HCT116 (cell line): Measurements from ENCODE around the gene TGM1. TPM values are rescaled to one million over a fixed set of nuclear protein-coding genes. Genes with fewer than 3 reads are reported as not detected.

Source experiments
- ATAC-seq: fragments of 200-7000 bp; cut with Tn5 transposase; 2 replicates; pipeline ENCODE4 v1.9.1; 2020; ENCODE audit warnings: mild to moderate bottlenecking, moderate library complexity
- BruUV-seq: library from RNA; stranded (reverse); fragments of 400-500 nt; replicated peaks from 2 replicates; lab custom pipeline; 2021; lab: Mats Ljungman, UMichigan
- CTCF ChIA-PET: fragments of 300-600 bp; sonication (Branson Sonifier 250); formaldehyde crosslinking; loops from one replicate; lab custom pipeline; 2021; ENCODE audit warnings: antibody characterized with exemption; lab: Charles Lee
- POLR2A ChIA-PET: fragments of 300-600, 350-600 bp; sonication (Branson Sonifier 250); formaldehyde crosslinking; loops from one replicate; lab custom pipeline; 2021; ENCODE audit warnings: antibody characterized with exemption; lab: Charles Lee
- RAD21 ChIA-PET, 2 experiments: fragments of 300-600 bp; sonication (Branson Sonifier 250); formaldehyde crosslinking; loops; one replicate each; lab custom pipeline; 2023; ENCODE audit warnings: low total read pairs in 2 of 2; ENCODE audit not compliant: uncharacterized antibody in 2 of 2, unreplicated experiment in 2 of 2, low non-redundant PET in 1 of 2; lab: Charles Lee
- DNase-seq: peaks from one replicate; pipeline ENCODE4 v3.0.0-alpha.2; 2010; ENCODE audit warnings: low read depth, low spot score
- H2AFZ ChIP-seq: fragments of 200-600 bp; shearing (Covaris generic), sonication (generic); 2 replicates; pipeline ENCODE4 v1.6.1; 2017; ENCODE audit warnings: low read depth, mixed run types, mixed read lengths, antibody characterized with exemption, low read length; ENCODE audit not compliant: poor library complexity, severe bottlenecking
- H3K27ac ChIP-seq: 2 replicates; pipeline ENCODE4 v1.5.1; 2012; ENCODE audit warnings: low read depth, low read length
- H3K27me3 ChIP-seq: fragments of 200-600 bp; sonication (generic); 2 replicates; pipeline ENCODE4 v1.6.1; 2016; ENCODE audit warnings: mixed run types, low read length, mixed read lengths; ENCODE audit not compliant: insufficient read depth
- H3K36me3 ChIP-seq, 2 experiments: fragments of 200-500 bp in 1 of 2; fragments of 200-600 bp in 1 of 2; sonication (Bioruptor generic) in 1 of 2; sonication (generic) in 1 of 2; 2 replicates each; pipeline versions ENCODE4 v1.5.1 to v1.6.1; 2014 to 2016; ENCODE audit warnings: low read length in 2 of 2, inconsistent platforms in 1 of 2, mixed read lengths in 1 of 2, mixed run types in 1 of 2; ENCODE audit not compliant: insufficient read depth in 2 of 2, control insufficient read depth in 1 of 2
- H3K4me1 ChIP-seq, 2 experiments: fragments of 200-600 bp in 1 of 2; sonication (generic) in 1 of 2; 2 replicates each; pipeline versions ENCODE4 v1.5.1 to v1.6.1; 2012 to 2017; ENCODE audit warnings: low read length in 2 of 2, inconsistent platforms in 1 of 2, mild to moderate bottlenecking in 1 of 2, mixed read lengths in 1 of 2, mixed run types in 1 of 2, moderate library complexity in 1 of 2; ENCODE audit not compliant: insufficient read depth in 2 of 2, control insufficient read depth in 1 of 2
- H3K4me2 ChIP-seq: fragments of 200-600 bp; sonication (generic); 2 replicates; pipeline ENCODE4 v1.6.1; 2017; ENCODE audit warnings: mixed run types, low read length, mixed read lengths
- H3K4me3 ChIP-seq, 2 experiments: fragments of 200-600 bp in 1 of 2; sonication (generic) in 1 of 2; replicated peaks in 1 of 2; 2 replicates each; pipeline ENCODE4 v1.5.1; 2011 to 2016; ENCODE audit warnings: low read length in 2 of 2, control low read depth in 1 of 2, low read depth in 1 of 2, mild to moderate bottlenecking in 1 of 2, mixed read lengths in 1 of 2, mixed run types in 1 of 2
- H3K79me2 ChIP-seq: fragments of 200-600 bp; sonication (generic); 2 replicates; pipeline ENCODE4 v1.6.1; 2017; ENCODE audit warnings: mild to moderate bottlenecking, mixed run types, low read length, moderate library complexity, mixed read lengths; ENCODE audit not compliant: insufficient read depth
- H3K9ac ChIP-seq: fragments of 200-600 bp; sonication (generic); 2 replicates; pipeline ENCODE4 v1.6.1; 2016; ENCODE audit warnings: low read length, mixed read lengths
- H3K9me2 ChIP-seq: fragments of 200-600 bp; sonication (generic), shearing (Covaris generic); 2 replicates; pipeline ENCODE4 v1.6.1; 2017; ENCODE audit warnings: mixed run types, mild to moderate bottlenecking, moderate library complexity; ENCODE audit not compliant: insufficient read depth
- H3K9me3 ChIP-seq, 2 experiments: fragments of 200-500 bp in 1 of 2; fragments of 200-600 bp in 1 of 2; sonication (Bioruptor generic) in 1 of 2; sonication (generic) in 1 of 2; 2 replicates each; pipeline ENCODE4 v1.6.1; 2014 to 2017; ENCODE audit warnings: low read length in 2 of 2, mixed read lengths in 2 of 2, inconsistent platforms in 1 of 2, low read depth in 1 of 2, mild to moderate bottlenecking in 1 of 2, mixed run types in 1 of 2, moderate library complexity in 1 of 2; ENCODE audit not compliant: control insufficient read depth in 1 of 2, insufficient read depth in 1 of 2
- H4K20me1 ChIP-seq: fragments of 200-600 bp; sonication (generic), shearing (Covaris generic); 2 replicates; pipeline ENCODE4 v1.6.1; 2017; ENCODE audit warnings: mixed run types, mild to moderate bottlenecking, moderate library complexity; ENCODE audit not compliant: insufficient read depth
- CEBPB ChIP-seq: IDR thresholded peaks from 2 replicates; pipeline ENCODE4 v1.6.1; 2012; ENCODE audit warnings: low read depth
- EZH2phosphoT487 ChIP-seq: fragments of 200-600 bp; IDR thresholded peaks from 2 replicates; pipeline ENCODE4 v1.6.1; 2018; ENCODE audit warnings: antibody characterized with exemption, borderline replicate concordance
- FOSL1 ChIP-seq: IDR thresholded peaks from 2 replicates; pipeline ENCODE4 v1.6.1; 2012; ENCODE audit warnings: low read depth
- POLR2A ChIP-seq: IDR thresholded peaks from 2 replicates; pipeline ENCODE4 v1.7.0; 2011; ENCODE audit warnings: borderline replicate concordance; ENCODE audit not compliant: insufficient read depth, insufficient read length; ENCODE audit errors: extremely low read depth
- SIN3A ChIP-seq: IDR thresholded peaks from 2 replicates; pipeline ENCODE4 v1.6.1; 2012; ENCODE audit warnings: low read depth
- SP1 ChIP-seq: IDR thresholded peaks from 2 replicates; pipeline ENCODE4 v1.6.1; 2012; ENCODE audit warnings: low read depth
- SRF ChIP-seq: IDR thresholded peaks from 2 replicates; pipeline ENCODE4 v1.6.1; 2012; ENCODE audit warnings: low read depth
- TCF7L2 ChIP-seq: IDR thresholded peaks from 2 replicates; pipeline ENCODE4 v1.7.0; 2011; ENCODE audit warnings: borderline replicate concordance, inconsistent platforms; ENCODE audit not compliant: insufficient read depth, insufficient read length; ENCODE audit errors: extremely low read depth
- ZFX ChIP-seq: fragments of 450-650 bp; IDR thresholded peaks from 2 replicates; pipeline ENCODE4 v1.6.1; 2017
- intact Hi-C: fragments of 100-400 bp; cut with micrococcal nuclease; formaldehyde crosslinking; loops from 2 replicates; pipeline ENCODE4 v1.10.0; 2022
- total RNA-seq: library from RNA; stranded (reverse); gene quantifications from one replicate; pipeline ENCODE4 v1.2.1, GENCODE V29; 2021; ENCODE audit not compliant: unreplicated experiment
- TF ChIP-seq, protein P1 (sequence below): IDR thresholded peaks from 2 replicates; pipeline ENCODE4 v1.6.1; 2012
- TF ChIP-seq, protein P2 (sequence below): IDR thresholded peaks from 2 replicates; pipeline ENCODE4 v1.6.1; 2011; ENCODE audit warnings: mild to moderate bottlenecking, low read length, moderate library complexity; ENCODE audit not compliant: insufficient replicate concordance; ENCODE audit errors: extremely low read depth
- TF ChIP-seq, protein P3 (sequence below): IDR thresholded peaks from 2 replicates; pipeline ENCODE4 v1.6.1; 2012

Gene TGM1
- total RNA-seq, 1 experiment from 2014 or later, result 5.6 TPM

DNA sequence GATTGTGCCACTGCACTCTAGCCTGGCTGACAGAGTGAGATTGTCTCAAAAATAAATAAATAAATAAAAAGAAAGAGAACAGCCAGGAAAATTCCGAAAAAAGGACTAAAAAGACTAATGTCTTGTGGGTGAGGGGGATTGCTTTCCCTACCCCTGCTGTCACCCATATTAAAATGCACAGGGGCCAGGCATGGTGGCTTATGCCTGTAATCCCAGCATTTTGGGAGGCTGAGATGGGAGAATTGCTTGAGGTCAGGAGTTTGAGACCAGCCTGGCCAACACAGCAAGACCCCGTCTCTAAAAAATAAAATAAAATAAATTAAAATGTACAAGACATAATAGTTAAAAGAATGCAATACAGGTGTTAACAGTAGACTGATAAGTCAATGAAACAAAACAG, 30.5 kb upstream of the TGM1 start:
- Histone ChIP-seq H3K9me3 (no peaks in the 10 kb centered on the region), H3K27me3 (no peaks in the 10 kb centered on the region), H3K79me2 (no peaks in the 10 kb centered on the region), H3K27ac (no peak overlapping the region), H3K36me3 (peaks cover 17 to 23% of the 10 kb centered on the region in 2 experiments), H3K4me1 (peaks cover 9 to 16% of the 10 kb centered on the region in 2 experiments), H3K9ac (no peak overlapping the region), H2AFZ (no peak overlapping the region), H3K4me3 (no peak overlapping the region), H4K20me1 (no peaks in the 10 kb centered on the region), H3K4me2 (no peak overlapping the region), H3K9me2 (no peaks in the 10 kb centered on the region)
- ATAC-seq (no peak), DNase-seq (no peak)
- CTCF ChIA-PET, result interaction anchor here (1.1 to 1.9 kb wide), 3 partner anchors 15 to 179 kb away, joined by 3 to 7 read pairs (median 4); partner anchors contain the start of genes CIDEB, DCAF11, NRL and TINF2
- RAD21 ChIA-PET, result no interaction called here
- BruUV-seq, result no TSS peak
- POLR2A ChIA-PET, result no interaction called here
- intact Hi-C loops, result loop anchor here (10.0 kb wide), 1 partner anchor 309 kb away; the partner anchor contains the start of gene DHRS4L2
- TF ChIP-seq SRF, result no peak
- no peak for TF ChIP-seq FOSL1
- no peak for TF ChIP-seq POLR2A
- no peak for TF ChIP-seq EZH2phosphoT487

DNA sequence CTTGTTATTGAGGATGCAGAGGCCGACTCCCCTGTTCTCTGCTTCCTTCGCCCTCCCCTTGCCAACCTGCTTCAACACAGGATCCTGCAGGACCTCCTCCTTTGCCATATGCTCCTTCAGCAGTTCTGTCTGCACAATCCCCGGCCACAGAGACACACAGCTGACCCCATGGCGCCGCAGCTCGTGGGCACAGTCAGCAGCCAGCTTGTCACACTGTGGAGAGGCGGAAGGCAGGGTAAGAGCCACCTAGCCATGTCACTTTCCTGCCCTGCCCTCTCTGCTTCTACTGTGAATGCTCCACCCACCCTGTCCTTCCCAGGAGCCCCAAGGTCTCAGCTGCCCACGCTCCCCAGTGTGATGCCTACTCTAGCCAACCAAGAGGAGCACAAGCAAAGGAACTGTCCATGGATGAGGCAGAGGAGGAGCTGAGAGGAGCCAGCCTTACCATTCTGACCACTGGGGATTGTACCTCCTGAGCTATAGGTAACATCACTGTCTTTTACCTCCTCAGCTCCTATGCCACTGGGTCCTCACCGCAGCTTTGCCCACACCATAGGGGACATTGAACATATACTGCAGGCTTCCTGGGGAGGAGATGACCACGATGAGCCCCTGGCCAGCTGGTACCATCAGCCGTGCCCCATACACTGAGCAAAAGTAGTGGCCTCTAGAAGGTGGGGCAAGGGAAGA, 29.3 kb upstream of the TGM1 start:
- Histone ChIP-seq H2AFZ (no peak overlapping the region), H3K9me2 (no peaks in the 10 kb centered on the region), H3K36me3 (peaks cover 17 to 23% of the 10 kb centered on the region in 2 experiments), H4K20me1 (no peaks in the 10 kb centered on the region), H3K4me1 (peaks cover 0 to 4% of the 10 kb centered on the region in 2 experiments; a peak in 2 of 4 replicates), H3K27me3 (no peaks in the 10 kb centered on the region), H3K79me2 (no peaks in the 10 kb centered on the region), H3K9ac (no peak overlapping the region), H3K9me3 (no peaks in the 10 kb centered on the region), H3K4me2 (no peak overlapping the region), H3K4me3 (no peak overlapping the region), H3K27ac (no peak overlapping the region)
- DNase-seq (no peak), ATAC-seq (no peak)
- CTCF ChIA-PET, result interaction anchor here (1.1 to 1.9 kb wide), 3 partner anchors 16 to 177 kb away, joined by 3 to 7 read pairs (median 4); partner anchors contain the start of genes CIDEB, DCAF11, NRL and TINF2
- TF ChIP-seq SIN3A (no peak), SP1 (no peak), EZH2phosphoT487 (no peak), TCF7L2 (no peak), ZFX (no peak), CEBPB (no peak), SRF (no peak)
- TF ChIP-seq, protein P1, sequence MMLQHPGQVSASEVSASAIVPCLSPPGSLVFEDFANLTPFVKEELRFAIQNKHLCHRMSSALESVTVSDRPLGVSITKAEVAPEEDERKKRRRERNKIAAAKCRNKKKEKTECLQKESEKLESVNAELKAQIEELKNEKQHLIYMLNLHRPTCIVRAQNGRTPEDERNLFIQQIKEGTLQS, result no peak
- TF ChIP-seq, protein P2, sequence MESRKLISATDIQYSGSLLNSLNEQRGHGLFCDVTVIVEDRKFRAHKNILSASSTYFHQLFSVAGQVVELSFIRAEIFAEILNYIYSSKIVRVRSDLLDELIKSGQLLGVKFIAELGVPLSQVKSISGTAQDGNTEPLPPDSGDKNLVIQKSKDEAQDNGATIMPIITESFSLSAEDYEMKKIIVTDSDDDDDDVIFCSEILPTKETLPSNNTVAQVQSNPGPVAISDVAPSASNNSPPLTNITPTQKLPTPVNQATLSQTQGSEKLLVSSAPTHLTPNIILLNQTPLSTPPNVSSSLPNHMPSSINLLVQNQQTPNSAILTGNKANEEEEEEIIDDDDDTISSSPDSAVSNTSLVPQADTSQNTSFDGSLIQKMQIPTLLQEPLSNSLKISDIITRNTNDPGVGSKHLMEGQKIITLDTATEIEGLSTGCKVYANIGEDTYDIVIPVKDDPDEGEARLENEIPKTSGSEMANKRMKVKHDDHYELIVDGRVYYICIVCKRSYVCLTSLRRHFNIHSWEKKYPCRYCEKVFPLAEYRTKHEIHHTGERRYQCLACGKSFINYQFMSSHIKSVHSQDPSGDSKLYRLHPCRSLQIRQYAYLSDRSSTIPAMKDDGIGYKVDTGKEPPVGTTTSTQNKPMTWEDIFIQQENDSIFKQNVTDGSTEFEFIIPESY, result no peak
- TF ChIP-seq, protein P3, sequence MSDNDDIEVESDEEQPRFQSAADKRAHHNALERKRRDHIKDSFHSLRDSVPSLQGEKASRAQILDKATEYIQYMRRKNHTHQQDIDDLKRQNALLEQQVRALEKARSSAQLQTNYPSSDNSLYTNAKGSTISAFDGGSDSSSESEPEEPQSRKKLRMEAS, result no peak
- BruUV-seq, result no TSS peak
- POLR2A ChIA-PET, result no interaction called here
- RAD21 ChIA-PET, result no interaction called here
- intact Hi-C loops, result loop anchor here (10.0 kb wide), 1 partner anchor 307 kb away; the partner anchor contains the start of gene DHRS4L2
